Caco-2 (cell line): Measurements from ENCODE around the gene RAB3C. TPM values are rescaled to one million over a fixed set of nuclear protein-coding genes. Genes with fewer than 3 reads are reported as not detected.
"Not testable (repeated sequence)": the region's sequence is repeated elsewhere in the genome, so short reads cannot be mapped to it uniquely, and the experiment has no call there.

ENCODE experiments used
- Bru-seq: library from RNA; stranded (reverse); fragments of 400-500 nt; gene quantifications from one replicate; lab custom pipeline; 2021; lab: Mats Ljungman, UMichigan
- BruChase-seq, 2 experiments: library from RNA; stranded (reverse); fragments of 400-500 nt; gene quantifications; one replicate each; lab custom pipeline; 2021; lab: Mats Ljungman, UMichigan
- BruUV-seq: library from RNA; stranded (reverse); fragments of 400-500 nt; replicated peaks from 2 replicates; lab custom pipeline; 2021; lab: Mats Ljungman, UMichigan
- CTCF ChIA-PET: fragments of 300-600 bp; sonication (Branson Sonifier 250); formaldehyde crosslinking; loops from one replicate; lab custom pipeline; 2022; ENCODE audit warnings: antibody characterized with exemption; lab: Charles Lee
- POLR2A ChIA-PET: fragments of 300-600 bp; sonication (Branson Sonifier 250); formaldehyde crosslinking; loops from one replicate; lab custom pipeline; 2022; ENCODE audit warnings: antibody characterized with exemption; lab: Charles Lee
- DNase-seq, 2 experiments: peaks; one replicate each; pipeline versions ENCODE4 v3.0.0 to v3.0.0-alpha.2; 2020 to 2022
- H3K27me3 ChIP-seq: replicated peaks from 2 replicates; pipeline ENCODE4 v1.6.0; 2011; ENCODE audit warnings: low read length; ENCODE audit not compliant: control insufficient read depth, insufficient read depth
- H3K36me3 ChIP-seq: 2 replicates; pipeline ENCODE4 v1.5.1; 2011; ENCODE audit warnings: low read length; ENCODE audit not compliant: control insufficient read depth, insufficient read depth
- H3K4me1 ChIP-seq: fragments of 250-450 bp; sonication (Bioruptor Pico); 2 replicates; pipeline ENCODE4 v1.5.1; 2020; ENCODE audit warnings: mild to moderate bottlenecking
- H3K4me3 ChIP-seq: 2 replicates; pipeline ENCODE4 v1.5.1; 2011; ENCODE audit warnings: low read depth, mild to moderate bottlenecking, control low read depth, low read length
- H3K9me3 ChIP-seq: fragments of 250-450 bp; sonication (Bioruptor Pico); 2 replicates; pipeline ENCODE4 v1.5.1; 2020; ENCODE audit warnings: mild to moderate bottlenecking, moderate library complexity
- H3K27ac Mint-ChIP-seq: one replicate; pipeline ENCODE4 v1.8.0; 2022; ENCODE audit warnings: mixed read lengths; ENCODE audit not compliant: unreplicated experiment
- H3K27me3 Mint-ChIP-seq: one replicate; pipeline ENCODE4 v1.8.0; 2022; ENCODE audit warnings: mixed read lengths; ENCODE audit not compliant: insufficient read depth, unreplicated experiment
- H3K36me3 Mint-ChIP-seq: one replicate; pipeline ENCODE4 v1.8.0; 2022; ENCODE audit warnings: mild to moderate bottlenecking, mixed read lengths; ENCODE audit not compliant: insufficient read depth, unreplicated experiment
- H3K4me1 Mint-ChIP-seq: one replicate; pipeline ENCODE4 v1.8.0; 2022; ENCODE audit warnings: low read depth, mixed read lengths; ENCODE audit not compliant: unreplicated experiment
- H3K4me3 Mint-ChIP-seq: one replicate; pipeline ENCODE4 v1.8.0; 2022; ENCODE audit warnings: mild to moderate bottlenecking, moderate library complexity, mixed read lengths; ENCODE audit not compliant: unreplicated experiment
- H3K9me3 Mint-ChIP-seq: one replicate; pipeline ENCODE4 v1.8.0; 2022; ENCODE audit warnings: mixed read lengths; ENCODE audit not compliant: unreplicated experiment
- intact Hi-C: fragments of 100-400 bp; cut with micrococcal nuclease; formaldehyde crosslinking; loops from one replicate; pipeline ENCODE4 v1.10.0; 2022; ENCODE audit not compliant: unreplicated experiment
- long read RNA-seq: library from polyadenylated mRNA; stranded (forward); transcript quantifications from one replicate; pipeline ENCODE4 v2.0.0, GENCODE V29; 2022
- total RNA-seq: library from RNA; stranded (reverse); gene quantifications from 2 replicates; pipeline ENCODE4 v1.2.3, GENCODE V29; 2022
- TF ChIP-seq, protein P1 (sequence below), 2 experiments: fragments of 200-600 bp in 1 of 2; IDR thresholded peaks; 1 replicate in 1 of 2; 2 replicates in 1 of 2; pipeline versions ENCODE4 v1.5.1 to v1.8.0; 2011 to 2022; ENCODE audit warnings: antibody characterized with exemption in 1 of 2, control low read depth in 1 of 2, inconsistent platforms in 1 of 2, low read depth in 1 of 2, low read length in 1 of 2, mild to moderate bottlenecking in 1 of 2, moderate library complexity in 1 of 2; ENCODE audit not compliant: insufficient read depth in 1 of 2, severe bottlenecking in 1 of 2, unreplicated experiment in 1 of 2

Gene RAB3C
- total RNA-seq = 0.05 TPM in 1 of 2 replicates, not detected in the other
- percentile 14 among the genes with signal in this experiment for Bru-seq, nascent RNA
- BruChase-seq, experiment 1, labeled RNA remaining after a 2-hour chase = percentile 9 among the genes with signal in this experiment
- percentile 10 among the genes with signal in this experiment for BruChase-seq, experiment 2, labeled RNA remaining after a 6-hour chase
- long read RNA-seq = 0 reads

DNA sequence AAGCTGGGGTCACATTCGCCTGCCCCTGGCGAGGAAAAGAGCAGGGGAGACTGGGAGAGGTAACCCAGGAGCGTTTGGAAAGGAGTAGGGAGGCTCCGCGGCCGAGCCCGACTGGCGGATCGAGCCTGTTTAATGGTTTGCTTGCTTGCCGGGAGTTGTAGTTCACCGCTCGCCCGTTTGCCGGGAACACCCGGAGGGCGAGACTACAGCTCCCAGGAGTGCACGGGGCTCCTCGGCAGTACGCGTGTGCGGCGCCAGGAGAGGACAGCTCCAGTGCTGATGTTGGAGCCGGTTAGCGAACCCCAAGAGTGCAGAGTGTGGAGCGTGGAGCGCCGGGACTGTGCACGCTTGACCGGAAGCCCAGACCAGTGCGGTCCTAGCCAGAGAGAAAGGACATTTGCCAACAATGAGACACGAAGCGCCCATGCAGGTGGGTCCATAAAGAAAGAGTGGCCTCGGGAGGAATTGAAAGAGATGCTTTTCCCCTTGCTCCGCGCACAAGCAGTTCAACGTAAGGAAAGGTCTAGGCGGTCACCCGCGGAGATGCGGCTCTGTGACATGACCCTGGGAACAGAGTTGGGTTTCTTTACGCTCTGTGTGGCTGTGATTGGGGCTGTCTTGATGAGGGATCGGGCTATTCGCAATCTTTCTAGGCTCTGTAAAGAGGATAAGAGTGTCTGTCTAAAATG, at the start of gene RAB3C:
Gene RAB3C, plus strand, starts transcription at position 273 of the 689 bp plus-strand sequence. Its CDS starts 134 bp downstream, at position 407.
- Histone ChIP-seq H3K36me3 (no peaks in the 10 kb centered on the region), H3K9me3 (no peaks in the 10 kb centered on the region), H3K4me1 (no peaks in the 10 kb centered on the region), H3K27me3 (no peaks in the 10 kb centered on the region; the same call in 1 of the 2 replicates), H3K4me3 (peak within 1 kb of the TSS; percentile 51)
- intact Hi-C loops = loop anchor here (1.0 to 5.0 kb wide), 2 partner anchors 81 to 267 kb away; no protein-coding TSS in a partner anchor
- Mint-ChIP-seq H3K27me3 (peaks cover 6% of the 10 kb centered on the region), H3K9me3 (no peaks in the 10 kb centered on the region), H3K4me3 (peak within 1 kb of the TSS; percentile 94), H3K36me3 (no peaks in the 10 kb centered on the region), H3K27ac (no peak within 1 kb of the TSS), H3K4me1 (peaks cover 6% of the 10 kb centered on the region)
- CTCF ChIA-PET = interaction anchor here (0.5 kb wide), 1 partner anchor 765 kb away, joined by 3 read pairs; no protein-coding TSS in a partner anchor
- DNase-seq = peak; percentile 93 to 94
- BruUV-seq = no TSS peak
- POLR2A ChIA-PET = no interaction called here
- TF ChIP-seq, protein P1, sequence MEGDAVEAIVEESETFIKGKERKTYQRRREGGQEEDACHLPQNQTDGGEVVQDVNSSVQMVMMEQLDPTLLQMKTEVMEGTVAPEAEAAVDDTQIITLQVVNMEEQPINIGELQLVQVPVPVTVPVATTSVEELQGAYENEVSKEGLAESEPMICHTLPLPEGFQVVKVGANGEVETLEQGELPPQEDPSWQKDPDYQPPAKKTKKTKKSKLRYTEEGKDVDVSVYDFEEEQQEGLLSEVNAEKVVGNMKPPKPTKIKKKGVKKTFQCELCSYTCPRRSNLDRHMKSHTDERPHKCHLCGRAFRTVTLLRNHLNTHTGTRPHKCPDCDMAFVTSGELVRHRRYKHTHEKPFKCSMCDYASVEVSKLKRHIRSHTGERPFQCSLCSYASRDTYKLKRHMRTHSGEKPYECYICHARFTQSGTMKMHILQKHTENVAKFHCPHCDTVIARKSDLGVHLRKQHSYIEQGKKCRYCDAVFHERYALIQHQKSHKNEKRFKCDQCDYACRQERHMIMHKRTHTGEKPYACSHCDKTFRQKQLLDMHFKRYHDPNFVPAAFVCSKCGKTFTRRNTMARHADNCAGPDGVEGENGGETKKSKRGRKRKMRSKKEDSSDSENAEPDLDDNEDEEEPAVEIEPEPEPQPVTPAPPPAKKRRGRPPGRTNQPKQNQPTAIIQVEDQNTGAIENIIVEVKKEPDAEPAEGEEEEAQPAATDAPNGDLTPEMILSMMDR (IDR thresholded peaks at IDR 0.05; ENCODE audit: insufficient read depth in 1 of 2, low read depth in 1 of 2, low read length in 1 of 2, severe bottlenecking in 1 of 2, unreplicated experiment in 1 of 2) = no peak

GRCh38 chr5:58541935-58542334, 40.9 kb upstream of the RAB3C start:
- POLR2A ChIA-PET, intact Hi-C loops, DNase-seq, H3K4me1 ChIP-seq, H3K9me3 ChIP-seq, CTCF ChIA-PET, H3K27ac Mint-ChIP-seq, H3K27me3 ChIP-seq, H3K36me3 Mint-ChIP-seq, H3K4me1 Mint-ChIP-seq, H3K27me3 Mint-ChIP-seq, H3K4me3 Mint-ChIP-seq, H3K36me3 ChIP-seq, BruUV-seq, H3K4me3 ChIP-seq: not testable (repeated sequence)
- peaks cover 11% of the 10 kb centered on the region for H3K9me3 Mint-ChIP-seq

- CTCF ChIA-PET = interaction anchor here (0.7 to 1.0 kb wide), 2 partner anchors 24 to 307 kb away, joined by 4 to 5 read pairs; no protein-coding TSS in a partner anchor
- Histone ChIP-seq H3K27me3 (no peaks in the 10 kb centered on the region), H3K4me1 (no peaks in the 10 kb centered on the region), H3K4me3 (no peak overlapping the region), H3K36me3 (no peaks in the 10 kb centered on the region), H3K9me3 (no peaks in the 10 kb centered on the region)
- TF ChIP-seq, protein P1 (IDR thresholded peaks at IDR 0.05; ENCODE audit: insufficient read depth in 1 of 2, low read depth in 1 of 2, low read length in 1 of 2, severe bottlenecking in 1 of 2, unreplicated experiment in 1 of 2) = no peak
- DNase-seq = no peak
- Mint-ChIP-seq H3K9me3 (peaks cover 11% of the 10 kb centered on the region), H3K27ac (no peak overlapping the region), H3K36me3 (no peaks in the 10 kb centered on the region), H3K4me3 (no peak overlapping the region), H3K27me3 (no peaks in the 10 kb centered on the region), H3K4me1 (peaks cover 7% of the 10 kb centered on the region)
- intact Hi-C loops = no loop called here
- BruUV-seq = no TSS peak
- POLR2A ChIA-PET = no interaction called here
These were observed 40.2 kb upstream of the RAB3C start for GRCh38 chr5:58542709-58543108.
